HepG2 (cell line): Measurements from ENCODE around the gene FAM222B. TPM values are rescaled to one million over a fixed set of nuclear protein-coding genes. Genes with fewer than 3 reads are reported as not detected.
A peak's percentile ranks its signal among the peaks of the same experiment; 100 is the strongest.

Experiments used
- ARID4A ChIP-seq: sonication (generic); formaldehyde crosslinking; IDR thresholded peaks from 2 replicates; pipeline ENCODE4 v1.5.0; 2020; ENCODE audit warnings: mild to moderate bottlenecking, missing genetic modification reagents, borderline replicate concordance
- DPF2 ChIP-seq: sonication (generic); formaldehyde crosslinking; IDR thresholded peaks from 2 replicates; pipeline ENCODE4 v1.4.0; 2020; ENCODE audit warnings: mild to moderate bottlenecking, low read depth, missing genetic modification reagents, borderline replicate concordance
- E2F1 ChIP-seq: sonication (generic); formaldehyde crosslinking; IDR thresholded peaks from 2 replicates; pipeline ENCODE4 v1.5.0; 2020; ENCODE audit warnings: missing genetic modification reagents
- EP300 ChIP-seq, 3 experiments: sonication (generic) in 1 of 3; formaldehyde crosslinking in 1 of 3; IDR thresholded peaks; 2 replicates each; pipeline versions ENCODE4 v1.5.1 to v1.6.1; 2011 to 2020; ENCODE audit warnings: low read depth in 2 of 3, low read length in 2 of 3, borderline replicate concordance in 1 of 3, improper control_type of control experiment in 1 of 3, mild to moderate bottlenecking in 1 of 3, missing genetic modification reagents in 1 of 3, moderate library complexity in 1 of 3
- HNRNPL ChIP-seq: fragments of 200-400 bp; formaldehyde crosslinking; IDR thresholded peaks from 2 replicates; pipeline ENCODE4 v1.6.1; 2017; ENCODE audit warnings: mild to moderate bottlenecking, low read depth, low read length
- JDP2 ChIP-seq: sonication (generic); formaldehyde crosslinking; IDR thresholded peaks from 2 replicates; pipeline ENCODE4 v1.8.1; 2022; ENCODE audit warnings: missing genetic modification reagents, borderline replicate concordance
- KDM5A ChIP-seq: fragments of 200-600 bp; sonication (generic); IDR thresholded peaks from 2 replicates; pipeline ENCODE4 v1.7.0; 2018; ENCODE audit warnings: antibody characterized with exemption, mild to moderate bottlenecking, low read length, borderline replicate concordance
- LCORL ChIP-seq, 2 experiments: fragments of 450-650 bp in 1 of 2; sonication (generic) in 1 of 2; formaldehyde crosslinking in 1 of 2; IDR thresholded peaks; 2 replicates each; pipeline versions ENCODE4 v1.5.0 to v1.6.1; 2017 to 2020; ENCODE audit warnings: antibody characterized with exemption in 1 of 2, missing genetic modification reagents in 1 of 2
- MAX ChIP-seq: IDR thresholded peaks from 2 replicates; pipeline ENCODE4 v1.6.1; 2012; ENCODE audit warnings: inconsistent platforms
- MBNL3 ChIP-seq: fragments of 250-450 bp; sonication (Bioruptor Pico); conservative IDR thresholded peaks from 2 replicates; pipeline ENCODE4 v1.8.0; 2022; ENCODE audit warnings: mild to moderate bottlenecking, inconsistent platforms
- PRDM10 ChIP-seq: sonication (generic); formaldehyde crosslinking; IDR thresholded peaks from 2 replicates; pipeline ENCODE4 v1.4.0; 2020; ENCODE audit warnings: low read depth, missing genetic modification reagents
- RBM39 ChIP-seq: fragments of 200-400 bp; formaldehyde crosslinking; IDR thresholded peaks from one replicate; pipeline ENCODE4 v1.6.1; 2018; ENCODE audit warnings: antibody characterized with exemption, mild to moderate bottlenecking, low read depth, low read length; ENCODE audit not compliant: poor library complexity, severe bottlenecking
- SP1 ChIP-seq, 2 experiments: fragments of 450-650 bp in 1 of 2; sonication (generic) in 1 of 2; formaldehyde crosslinking in 1 of 2; IDR thresholded peaks; 2 replicates each; pipeline versions ENCODE4 v1.4.0 to v1.6.1; 2016 to 2020; ENCODE audit warnings: missing genetic modification reagents in 1 of 2
- THAP8 ChIP-seq: sonication (generic); formaldehyde crosslinking; IDR thresholded peaks from 2 replicates; pipeline ENCODE4 v1.5.1; 2020; ENCODE audit warnings: missing genetic modification reagents, mild to moderate bottlenecking, borderline replicate concordance
- ZNF414 ChIP-seq: sonication (generic); formaldehyde crosslinking; IDR thresholded peaks from 2 replicates; pipeline ENCODE4 v1.5.0; 2020; ENCODE audit warnings: missing genetic modification reagents
- ZNF547 ChIP-seq: sonication (generic); formaldehyde crosslinking; IDR thresholded peaks from 2 replicates; pipeline ENCODE4 v1.5.1; 2020; ENCODE audit warnings: mild to moderate bottlenecking, missing genetic modification reagents
- ZNF782 ChIP-seq: sonication (generic); formaldehyde crosslinking; IDR thresholded peaks from 2 replicates; pipeline ENCODE4 v1.4.0; 2020; ENCODE audit warnings: missing genetic modification reagents, mild to moderate bottlenecking, borderline replicate concordance
- polyA plus RNA-seq, 8 experiments: library from polyadenylated mRNA; depleted of rRNA in 3 of 8; stranded (reverse) in 7 of 8; unstranded in 1 of 8; fragments of >200 nt; fragmentation: Illumina TruSeq in 4 of 8; extraction: Trizol in 4 of 8; gene quantifications; 2 replicates each; pipeline versions ENCODE4 v1.2.1 to v1.2.3, GENCODE V29; 2011 to 2016; ENCODE audit warnings: low read depth in 4 of 8, missing spikeins in 1 of 8, mixed read lengths in 1 of 8; ENCODE audit not compliant: insufficient read depth in 1 of 8
- total RNA-seq, 5 experiments: library from RNA; depleted of rRNA; stranded (reverse); fragments of >200 nt; fragmentation: Illumina TruSeq; extraction: Trizol; gene quantifications; 2 replicates each; pipeline ENCODE4 v1.2.3, GENCODE V29; 2016; ENCODE audit warnings: low read depth in 1 of 5

FAM222B gene
- total and polyA plus RNA-seq, 2 of the 13 experiments (the other 11 are each of a cell fraction or from before 2014, with no cell fraction given): 3.5 to 7.3 TPM

- TF ChIP-seq PRDM10 (CRISPR knock-in tag): no peak
- 0 out of 2 replicates have a peak, but pooled peaks have one; percentile 13 for TF ChIP-seq ZNF414 (CRISPR knock-in tag)
- TF ChIP-seq KDM5A: no peak
- no peak for TF ChIP-seq RBM39
- no peak for TF ChIP-seq LCORL (IDR thresholded peaks at IDR 0.05)
- TF ChIP-seq LCORL (CRISPR knock-in tag; IDR thresholded peaks at IDR 0.05): no peak
- no peak for TF ChIP-seq HNRNPL
- no peak for TF ChIP-seq EP300 (IDR thresholded peaks at IDR 0.05; ENCODE audit: low read depth in 2 of 2, low read length in 2 of 2)
- TF ChIP-seq EP300 (CRISPR knock-in tag; IDR thresholded peaks at IDR 0.05; ENCODE audit: borderline replicate concordance): no peak
- TF ChIP-seq ZNF547 (CRISPR knock-in tag): peak; percentile 6; the same call in 1 of the 2 replicates
- no peak for TF ChIP-seq SP1 (IDR thresholded peaks at IDR 0.05)
- TF ChIP-seq SP1 (CRISPR knock-in tag; IDR thresholded peaks at IDR 0.05): 0 out of 2 replicates have a peak, but pooled peaks have one; percentile 4
- no peak for TF ChIP-seq ZNF782
- no peak for TF ChIP-seq MAX
- 0 out of 2 replicates have a peak, but pooled peaks have one; percentile 7 for TF ChIP-seq ARID4A (CRISPR knock-in tag)
- TF ChIP-seq THAP8 (CRISPR knock-in tag): 0 out of 2 replicates have a peak, but pooled peaks have one; percentile 2
- TF ChIP-seq MBNL3 (CRISPR knock-in tag): no peak
- TF ChIP-seq E2F1 (CRISPR knock-in tag): no peak; the same call in 1 of the 2 replicates
- TF ChIP-seq JDP2 (CRISPR knock-in tag): no peak
- no peak for TF ChIP-seq DPF2 (CRISPR knock-in tag)
Measured at GRCh38 chr17:28726226-28726626, 116.4 kb downstream of the FAM222B start, which contains the start of gene TLCD1 (continued).
